PC-9 (cell line): ENCODE results near the gene HSDL1. TPM values are rescaled to one million over a fixed set of nuclear protein-coding genes. Genes with fewer than 3 reads are reported as not detected.
"Not testable (repeated sequence)": the region's sequence is repeated elsewhere in the genome, so short reads cannot be mapped to it uniquely, and the experiment has no call there.

Experiments used
- BruUV-seq: library from RNA; stranded (reverse); fragments of 400-500 nt; replicated peaks from 2 replicates; lab custom pipeline; 2021; lab: Mats Ljungman, UMichigan
- CTCF ChIA-PET: fragments of 300-600 bp; sonication (Branson Sonifier 250); formaldehyde crosslinking; loops from one replicate; lab custom pipeline; 2022; ENCODE audit warnings: antibody characterized with exemption; lab: Charles Lee
- POLR2A ChIA-PET: fragments of 300-600 bp; sonication (Branson Sonifier 250); formaldehyde crosslinking; loops from one replicate; lab custom pipeline; 2022; ENCODE audit warnings: antibody characterized with exemption; ENCODE audit not compliant: unreplicated experiment; lab: Charles Lee
- DNase-seq, 2 experiments: peaks; one replicate each; pipeline versions ENCODE4 v3.0.0 to v3.0.0-alpha.2; 2015 to 2022; ENCODE audit warnings: mixed read lengths in 1 of 2
- H2AFZ ChIP-seq: fragments of 200-600 bp; sonication (generic); 2 replicates; pipeline ENCODE4 v1.8.1; 2017; ENCODE audit warnings: antibody characterized with exemption
- H3F3A ChIP-seq: fragments of 200-600 bp; sonication (generic); 2 replicates; pipeline ENCODE4 v1.8.1; 2017; ENCODE audit warnings: antibody characterized with exemption, mild to moderate bottlenecking, low read depth; ENCODE audit not compliant: insufficient read depth
- H3K27ac ChIP-seq: fragments of 200-600 bp; sonication (generic); 2 replicates; pipeline ENCODE4 v1.6.1; 2016; ENCODE audit warnings: mixed run types
- H3K27me3 ChIP-seq: fragments of 200-600 bp; sonication (generic); 2 replicates; pipeline ENCODE4 v1.6.1; 2016; ENCODE audit warnings: low read depth, mixed run types; ENCODE audit not compliant: insufficient read depth
- H3K36me3 ChIP-seq: fragments of 200-600 bp; sonication (generic); 2 replicates; pipeline ENCODE4 v1.6.1; 2016; ENCODE audit warnings: low read depth, mixed run types
- H3K4me1 ChIP-seq: fragments of 200-600 bp; sonication (generic); replicated peaks from 2 replicates; pipeline ENCODE4 v1.6.1; 2016; ENCODE audit warnings: mixed run types; ENCODE audit not compliant: insufficient read depth
- H3K4me2 ChIP-seq: fragments of 200-600 bp; sonication (generic); 2 replicates; pipeline ENCODE4 v1.6.1; 2017; ENCODE audit warnings: mixed run types
- H3K4me3 ChIP-seq: fragments of 200-600 bp; sonication (generic); 2 replicates; pipeline ENCODE4 v1.6.1; 2016; ENCODE audit warnings: mixed run types
- H3K79me2 ChIP-seq: fragments of 200-600 bp; sonication (generic); 2 replicates; pipeline ENCODE4 v1.6.1; 2017; ENCODE audit warnings: low read depth, mixed run types
- H3K9me2 ChIP-seq: fragments of 200-600 bp; sonication (generic); 2 replicates; pipeline ENCODE4 v1.8.1; 2017; ENCODE audit warnings: mild to moderate bottlenecking; ENCODE audit not compliant: insufficient read depth
- H3K9me3 ChIP-seq: fragments of 200-600 bp; sonication (generic); 2 replicates; pipeline ENCODE4 v1.8.1; 2016; ENCODE audit warnings: low read depth; ENCODE audit not compliant: insufficient read depth
- H4K20me1 ChIP-seq: fragments of 200-600 bp; sonication (generic); 2 replicates; pipeline ENCODE4 v1.8.1; 2017; ENCODE audit not compliant: insufficient read depth
- EZH2 ChIP-seq: fragments of 200-600 bp; sonication (generic); IDR thresholded peaks from 2 replicates; pipeline ENCODE4 v1.8.0; 2017; ENCODE audit warnings: antibody characterized with exemption, low read depth
- intact Hi-C: fragments of 100-400 bp; cut with micrococcal nuclease; formaldehyde crosslinking; loops from one replicate; pipeline ENCODE4 v1.10.0; 2022; ENCODE audit not compliant: unreplicated experiment
- total RNA-seq: library from RNA; stranded (reverse); gene quantifications from 2 replicates; pipeline ENCODE4 v1.2.3, GENCODE V29; 2021
- TF ChIP-seq, protein P1 (sequence below): fragments of 200-600 bp; sonication (generic); conservative IDR thresholded peaks from 2 replicates; pipeline ENCODE4 v1.6.1; 2017; ENCODE audit warnings: mixed run types, antibody characterized with exemption, mild to moderate bottlenecking, moderate library complexity

HSDL1 gene
- total RNA-seq, 1 experiment from 2014 or later, result 32.1 TPM

GRCh38 chr16:84117494-84117843, 27.5 kb downstream of the HSDL1 start:
- no peaks in the 10 kb centered on the region for H3K27me3 ChIP-seq
- no peaks in the 10 kb centered on the region for H3K9me2 ChIP-seq
- no peak overlapping the region for H3K27ac ChIP-seq
- H4K20me1 ChIP-seq, result peaks cover 12% of the 10 kb centered on the region
- peaks cover 39% of the 10 kb centered on the region for H3K4me1 ChIP-seq
- H3K79me2 ChIP-seq, result peaks cover 50% of the 10 kb centered on the region
- H3K4me3 ChIP-seq, result peak overlapping the region; percentile 87
- TF ChIP-seq EZH2, result no peak
- TF ChIP-seq, protein P1, sequence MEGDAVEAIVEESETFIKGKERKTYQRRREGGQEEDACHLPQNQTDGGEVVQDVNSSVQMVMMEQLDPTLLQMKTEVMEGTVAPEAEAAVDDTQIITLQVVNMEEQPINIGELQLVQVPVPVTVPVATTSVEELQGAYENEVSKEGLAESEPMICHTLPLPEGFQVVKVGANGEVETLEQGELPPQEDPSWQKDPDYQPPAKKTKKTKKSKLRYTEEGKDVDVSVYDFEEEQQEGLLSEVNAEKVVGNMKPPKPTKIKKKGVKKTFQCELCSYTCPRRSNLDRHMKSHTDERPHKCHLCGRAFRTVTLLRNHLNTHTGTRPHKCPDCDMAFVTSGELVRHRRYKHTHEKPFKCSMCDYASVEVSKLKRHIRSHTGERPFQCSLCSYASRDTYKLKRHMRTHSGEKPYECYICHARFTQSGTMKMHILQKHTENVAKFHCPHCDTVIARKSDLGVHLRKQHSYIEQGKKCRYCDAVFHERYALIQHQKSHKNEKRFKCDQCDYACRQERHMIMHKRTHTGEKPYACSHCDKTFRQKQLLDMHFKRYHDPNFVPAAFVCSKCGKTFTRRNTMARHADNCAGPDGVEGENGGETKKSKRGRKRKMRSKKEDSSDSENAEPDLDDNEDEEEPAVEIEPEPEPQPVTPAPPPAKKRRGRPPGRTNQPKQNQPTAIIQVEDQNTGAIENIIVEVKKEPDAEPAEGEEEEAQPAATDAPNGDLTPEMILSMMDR, result no peak
- no peaks in the 10 kb centered on the region for H3K9me3 ChIP-seq
- H2AFZ ChIP-seq, result peak overlapping the region; percentile 97
- H3K4me2 ChIP-seq, result peak overlapping the region; percentile 85
- BruUV-seq, result no TSS peak
- ChIA-PET POLR2A (interaction anchor here (0.6 to 0.7 kb wide), 3 partner anchors 40 to 303 kb away, joined by 3 to 4 read pairs (median 3); no protein-coding TSS in a partner anchor), CTCF (interaction anchor here (0.6 to 1.6 kb wide), 3 partner anchors 10 to 69 kb away, joined by 3 to 6 read pairs (median 4); partner anchors contain the start of gene TAF1C)
- H3F3A ChIP-seq, result peaks cover 30% of the 10 kb centered on the region
- no peaks in the 10 kb centered on the region for H3K36me3 ChIP-seq
- DNase-seq, result no peak
- intact Hi-C loops, result loop anchor here (2.0 kb wide), 2 partner anchors 15 to 59 kb away; no protein-coding TSS in a partner anchor

DNA sequence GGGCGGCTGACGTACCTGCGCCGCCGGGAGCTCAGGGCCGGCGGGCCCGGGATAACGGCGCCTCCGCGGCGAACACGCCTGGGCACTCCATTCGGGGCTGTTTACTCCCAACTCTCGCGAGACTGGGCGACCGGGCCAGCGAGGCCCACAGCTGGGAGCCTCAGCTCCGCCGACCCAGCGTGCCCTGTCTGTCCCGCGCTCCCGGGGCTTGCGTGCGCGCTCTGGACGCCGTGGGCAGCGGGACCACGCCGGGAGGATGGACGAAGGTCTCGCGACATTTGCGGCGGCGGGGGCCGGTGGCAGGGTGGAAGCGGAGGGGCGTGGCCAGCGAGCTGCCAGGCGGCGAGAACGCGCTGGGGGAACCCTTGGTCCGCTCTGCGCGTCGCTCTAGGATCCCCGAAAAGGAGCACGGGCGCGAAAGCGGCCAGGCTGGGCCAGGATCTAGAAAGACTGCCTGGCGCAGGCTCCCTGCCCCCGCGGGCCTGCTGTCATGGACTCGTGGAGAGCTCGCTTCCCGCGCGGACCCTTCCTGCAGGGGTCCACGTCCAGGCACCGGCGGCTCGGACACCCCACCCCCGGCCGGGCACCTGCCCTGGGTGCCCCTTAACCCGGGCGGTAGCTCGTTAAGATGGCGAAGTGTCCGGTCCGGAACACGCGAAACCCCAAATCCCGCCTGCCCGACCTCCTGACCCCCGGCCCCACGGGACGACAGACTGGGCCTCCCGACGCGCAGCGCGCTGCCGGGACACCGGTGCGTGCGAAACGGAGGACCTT, 28.1 kb downstream of the HSDL1 start, which contains the start of gene MBTPS1:
Gene MBTPS1, minus strand, starts transcription at position 223 of the 774 bp plus-strand sequence. CDS start 15,159 bp downstream, outside the sequence.
- no peak for TF ChIP-seq EZH2
- TF ChIP-seq, protein P1, result no peak; the same call in 1 of the 2 replicates
- BruUV-seq, result TSS peak; percentile 94
- Histone ChIP-seq H2AFZ (peak within 1 kb of the TSS; percentile 97), H3K9me3 (no peaks in the 10 kb centered on the region), H3K4me2 (peak within 1 kb of the TSS; percentile 99), H3F3A (peaks cover 30% of the 10 kb centered on the region), H3K4me3 (peak within 1 kb of the TSS; percentile 87), H3K4me1 (peaks cover 39% of the 10 kb centered on the region), H3K27me3 (no peaks in the 10 kb centered on the region), H3K9me2 (no peaks in the 10 kb centered on the region), H3K36me3 (no peaks in the 10 kb centered on the region), H3K27ac (peak within 1 kb of the TSS; percentile 67), H3K79me2 (peaks cover 55% of the 10 kb centered on the region), H4K20me1 (peaks cover 17% of the 10 kb centered on the region)
- ChIA-PET POLR2A (interaction anchor here (0.6 to 0.7 kb wide), 8 partner anchors 21 to 502 kb away, joined by 3 to 4 read pairs (median 3); no protein-coding TSS in a partner anchor), CTCF (interaction anchor here (0.6 to 1.6 kb wide), 4 partner anchors 10 to 70 kb away, joined by 3 to 6 read pairs (median 4); partner anchors contain the start of gene TAF1C)
- intact Hi-C loops, result loop anchor here (2.0 kb wide), 2 partner anchors 14 to 60 kb away; no protein-coding TSS in a partner anchor
- peak; percentile 93 to 99 for DNase-seq

DNA sequence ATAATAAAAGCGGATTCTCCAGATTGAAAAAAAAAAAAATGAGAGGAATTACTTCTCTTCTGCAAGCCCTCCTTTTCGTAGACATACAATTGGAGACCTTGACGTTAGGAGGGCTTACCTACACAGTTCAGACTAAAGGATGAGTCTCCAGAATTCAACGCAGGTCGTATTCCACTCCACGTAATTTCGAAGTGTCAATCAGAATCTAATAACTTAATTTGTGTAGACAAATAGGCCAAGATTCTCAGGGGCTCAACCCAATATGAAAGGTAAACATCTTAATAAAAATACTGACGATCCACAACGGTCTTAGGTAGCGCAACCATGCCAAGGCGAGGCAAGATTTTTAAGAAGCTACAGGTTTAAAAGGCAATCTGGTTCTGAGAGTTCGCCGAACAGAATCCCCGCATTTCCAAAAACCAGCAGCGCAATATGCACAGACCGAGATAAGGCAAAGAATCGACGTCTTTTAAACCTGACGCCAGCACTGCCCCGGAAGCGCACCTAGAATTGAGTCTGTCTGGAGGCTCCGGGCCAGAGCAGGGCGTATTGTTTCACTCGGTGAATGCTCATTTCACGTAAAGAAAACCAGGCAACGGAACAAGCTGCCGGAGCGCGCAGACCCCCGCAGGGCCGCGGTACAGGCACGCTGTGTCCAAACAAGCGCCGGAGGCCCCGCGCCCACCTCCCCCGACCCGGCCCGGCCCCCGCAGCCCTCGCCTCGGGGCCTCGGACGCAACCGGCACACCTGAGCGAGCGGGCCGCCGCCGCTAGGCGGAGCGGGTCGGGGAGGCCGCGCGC, 28.9 kb downstream of the HSDL1 start:
- Histone ChIP-seq H3K4me1 (peaks cover 39% of the 10 kb centered on the region), H4K20me1 (peaks cover 22% of the 10 kb centered on the region), H2AFZ (peak overlapping the region; percentile 77), H3K4me2 (peak overlapping the region; percentile 99), H3K9me2 (no peaks in the 10 kb centered on the region), H3K27ac (peak overlapping the region; percentile 67), H3K4me3 (peak overlapping the region; percentile 87), H3K9me3 (no peaks in the 10 kb centered on the region), H3F3A (peaks cover 30% of the 10 kb centered on the region), H3K79me2 (peaks cover 63% of the 10 kb centered on the region), H3K36me3 (no peaks in the 10 kb centered on the region), H3K27me3 (no peaks in the 10 kb centered on the region)
- ChIA-PET CTCF (interaction anchor here (0.6 to 1.6 kb wide), 4 partner anchors 9 to 185 kb away, joined by 3 to 6 read pairs (median 4); partner anchors contain the start of gene TAF1C), POLR2A (interaction anchor here (0.6 kb wide), 4 partner anchors 22 to 374 kb away, joined by 3 to 4 read pairs (median 3); no protein-coding TSS in a partner anchor)
- peak in 1 of 2 experiments; percentile 37 for DNase-seq
- no TSS peak for BruUV-seq
- TF ChIP-seq, protein P1, result no peak; the same call in 1 of the 2 replicates
- TF ChIP-seq EZH2, result no peak
- intact Hi-C loops, result loop anchor here (2.0 kb wide), 2 partner anchors 13 to 61 kb away; no protein-coding TSS in a partner anchor

GRCh38 chr16:84111949-84112348, 33.0 kb downstream of the HSDL1 start:
- peaks cover 93% of the 10 kb centered on the region for H3K79me2 ChIP-seq
- CTCF ChIA-PET, intact Hi-C loops, H3K36me3 ChIP-seq, H3K27ac ChIP-seq, H3F3A ChIP-seq, H3K27me3 ChIP-seq, H3K9me3 ChIP-seq, POLR2A ChIA-PET, H3K4me1 ChIP-seq, H3K4me3 ChIP-seq, H2AFZ ChIP-seq, BruUV-seq, H3K4me2 ChIP-seq, H3K9me2 ChIP-seq, DNase-seq: not testable (repeated sequence)
- peaks cover 42% of the 10 kb centered on the region for H4K20me1 ChIP-seq
